ENCODE data around the gene CPN2. TPM values are rescaled to one million over a fixed set of nuclear protein-coding genes. Genes with fewer than 3 reads are reported as not detected.

The CPN2 gene
- total and polyA plus RNA-seq, 10 of the 15 experiments (the other 5 are each of a cell fraction or from before 2014, with no cell fraction given) = not detected

GRCh38 chr3:194292331-194292730, 58.8 kb downstream of the CPN2 start:
- no peak for FAIRE-seq
- CTCF ChIA-PET = no interaction called here

More at GRCh38 chr3:194292331-194292730, 58.8 kb downstream of the CPN2 start:
- Histone ChIP-seq H3K9ac (ENCODE audit: control insufficient read depth, insufficient read depth, low read length) (no peak overlapping the region), H4K20me1 (ENCODE audit: control insufficient read depth, insufficient read depth) (no peaks in the 10 kb centered on the region), H3K79me2 (ENCODE audit: control insufficient read depth, insufficient read depth, low read length) (no peaks in the 10 kb centered on the region), H3K4me1 (ENCODE audit: control insufficient read depth, insufficient read depth, low read length) (no peaks in the 10 kb centered on the region), H2AFZ (ENCODE audit: control insufficient read depth, low read depth, low read length) (no peak overlapping the region), H3K36me3 (ENCODE audit: control insufficient read depth in 2 of 2, insufficient read depth in 2 of 2, low read length in 1 of 2) (no peaks in the 10 kb centered on the region), H3K27ac (ENCODE audit: control insufficient read depth, insufficient read depth) (no peak overlapping the region), H3K9me3 (replicated peaks; ENCODE audit: control insufficient read depth, insufficient read depth, low read length) (no peaks in the 10 kb centered on the region; the same call in 2 of the 3 replicates), H3K4me3 (no peak overlapping the region), H3K4me2 (ENCODE audit: control insufficient read depth, insufficient read depth) (no peak overlapping the region), H3K27me3 (replicated peaks in 1 of 2; ENCODE audit: control insufficient read depth in 2 of 2, insufficient read depth in 2 of 2, low read length in 1 of 2) (no peaks in the 10 kb centered on the region)
- DNase-seq (ENCODE audit: low read depth, low spot score) (no peak), ATAC-seq (no peak)
- ChIA-PET RAD21 (ENCODE audit: unreplicated experiment) (no interaction called here), SMC1A (ENCODE audit: uncharacterized antibody, unreplicated experiment) (no interaction called here), POLR2A (no interaction called here)
- TF ChIP-seq, protein P1, sequence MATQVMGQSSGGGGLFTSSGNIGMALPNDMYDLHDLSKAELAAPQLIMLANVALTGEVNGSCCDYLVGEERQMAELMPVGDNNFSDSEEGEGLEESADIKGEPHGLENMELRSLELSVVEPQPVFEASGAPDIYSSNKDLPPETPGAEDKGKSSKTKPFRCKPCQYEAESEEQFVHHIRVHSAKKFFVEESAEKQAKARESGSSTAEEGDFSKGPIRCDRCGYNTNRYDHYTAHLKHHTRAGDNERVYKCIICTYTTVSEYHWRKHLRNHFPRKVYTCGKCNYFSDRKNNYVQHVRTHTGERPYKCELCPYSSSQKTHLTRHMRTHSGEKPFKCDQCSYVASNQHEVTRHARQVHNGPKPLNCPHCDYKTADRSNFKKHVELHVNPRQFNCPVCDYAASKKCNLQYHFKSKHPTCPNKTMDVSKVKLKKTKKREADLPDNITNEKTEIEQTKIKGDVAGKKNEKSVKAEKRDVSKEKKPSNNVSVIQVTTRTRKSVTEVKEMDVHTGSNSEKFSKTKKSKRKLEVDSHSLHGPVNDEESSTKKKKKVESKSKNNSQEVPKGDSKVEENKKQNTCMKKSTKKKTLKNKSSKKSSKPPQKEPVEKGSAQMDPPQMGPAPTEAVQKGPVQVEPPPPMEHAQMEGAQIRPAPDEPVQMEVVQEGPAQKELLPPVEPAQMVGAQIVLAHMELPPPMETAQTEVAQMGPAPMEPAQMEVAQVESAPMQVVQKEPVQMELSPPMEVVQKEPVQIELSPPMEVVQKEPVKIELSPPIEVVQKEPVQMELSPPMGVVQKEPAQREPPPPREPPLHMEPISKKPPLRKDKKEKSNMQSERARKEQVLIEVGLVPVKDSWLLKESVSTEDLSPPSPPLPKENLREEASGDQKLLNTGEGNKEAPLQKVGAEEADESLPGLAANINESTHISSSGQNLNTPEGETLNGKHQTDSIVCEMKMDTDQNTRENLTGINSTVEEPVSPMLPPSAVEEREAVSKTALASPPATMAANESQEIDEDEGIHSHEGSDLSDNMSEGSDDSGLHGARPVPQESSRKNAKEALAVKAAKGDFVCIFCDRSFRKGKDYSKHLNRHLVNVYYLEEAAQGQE (IDR thresholded peaks at IDR 0.05; ENCODE audit: low read depth, low read length) = no peak
- no peak for TF ChIP-seq ZBTB40 (IDR thresholded peaks at IDR 0.05; ENCODE audit: borderline replicate concordance)
- no peak for TF ChIP-seq MEF2B (IDR thresholded peaks at IDR 0.05; ENCODE audit: partially characterized antibody, poor library complexity, severe bottlenecking)
- TF ChIP-seq SP1 (IDR thresholded peaks at IDR 0.05; ENCODE audit: low read depth, low read length) = no peak
- no peak for TF ChIP-seq HSF1 (IDR thresholded peaks at IDR 0.05; ENCODE audit: low read depth, low read length)
- no peak for TF ChIP-seq CREM (IDR thresholded peaks at IDR 0.05; ENCODE audit: low read depth)
- TF ChIP-seq, protein P2, sequence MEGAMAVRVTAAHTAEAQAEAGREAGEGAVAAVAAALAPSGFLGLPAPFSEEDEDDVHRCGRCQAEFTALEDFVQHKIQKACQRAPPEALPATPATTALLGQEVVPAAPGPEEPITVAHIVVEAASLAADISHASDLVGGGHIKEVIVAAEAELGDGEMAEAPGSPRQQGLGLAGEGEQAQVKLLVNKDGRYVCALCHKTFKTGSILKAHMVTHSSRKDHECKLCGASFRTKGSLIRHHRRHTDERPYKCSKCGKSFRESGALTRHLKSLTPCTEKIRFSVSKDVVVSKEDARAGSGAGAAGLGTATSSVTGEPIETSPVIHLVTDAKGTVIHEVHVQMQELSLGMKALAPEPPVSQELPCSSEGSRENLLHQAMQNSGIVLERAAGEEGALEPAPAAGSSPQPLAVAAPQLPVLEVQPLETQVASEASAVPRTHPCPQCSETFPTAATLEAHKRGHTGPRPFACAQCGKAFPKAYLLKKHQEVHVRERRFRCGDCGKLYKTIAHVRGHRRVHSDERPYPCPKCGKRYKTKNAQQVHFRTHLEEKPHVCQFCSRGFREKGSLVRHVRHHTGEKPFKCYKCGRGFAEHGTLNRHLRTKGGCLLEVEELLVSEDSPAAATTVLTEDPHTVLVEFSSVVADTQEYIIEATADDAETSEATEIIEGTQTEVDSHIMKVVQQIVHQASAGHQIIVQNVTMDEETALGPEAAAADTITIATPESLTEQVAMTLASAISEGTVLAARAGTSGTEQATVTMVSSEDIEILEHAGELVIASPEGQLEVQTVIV (IDR thresholded peaks at IDR 0.05; ENCODE audit: borderline replicate concordance, partially characterized antibody) = no peak
- TF ChIP-seq POLR2AphosphoS2 (IDR thresholded peaks at IDR 0.05; ENCODE audit: low read depth, low read length) = no peak
- TF ChIP-seq IRF4 (IDR thresholded peaks at IDR 0.05; ENCODE audit: low read depth, low read length) = no peak
- TF ChIP-seq BCL11A (IDR thresholded peaks at IDR 0.05; ENCODE audit: low read depth, low read length) = no peak
- no peak for TF ChIP-seq RBBP5 (conservative IDR thresholded peaks at IDR 0.05)
- no peak for TF ChIP-seq SREBF2 (IDR thresholded peaks at IDR 0.05; ENCODE audit: low read length)
- TF ChIP-seq NFXL1 (IDR thresholded peaks at IDR 0.05; ENCODE audit: borderline replicate concordance) = no peak
- intact Hi-C loops (cut with micrococcal nuclease; ENCODE audit: unreplicated experiment) (no loop called here), in situ Hi-C loops (cut with MboI) (no loop called here)
- BruUV-seq (replicated peaks) = no TSS peak
- WGBS (ENCODE audit: insufficient coverage, insufficient replicate concordance, low lambda C conversion rate, missing lambda C conversion rate) = 91% methylated on average over 3 of the region's 3 CpGs
